Activated B cell treated with CpG ODN at 0.5 μM for 24 hours (primary cell): ENCODE results near the gene KRTAP2-4. TPM values are rescaled to one million over a fixed set of nuclear protein-coding genes. Genes with fewer than 3 reads are reported as not detected.
"Not testable (repeated sequence)": the region's sequence is repeated elsewhere in the genome, so short reads cannot be mapped to it uniquely, and the experiment has no call there.

Experiments
- ATAC-seq: fragments of 200-7000 bp; cut with Tn5 transposase; one replicate; pipeline ENCODE4 v1.10.0; 2021; ENCODE audit warnings: low read depth, mild to moderate bottlenecking, moderate library complexity
- CTCF ChIA-PET: fragments of 350-600 bp; sonication (Branson Sonifier 250); formaldehyde crosslinking; loops from one replicate; lab custom pipeline; 2021; ENCODE audit warnings: antibody characterized with exemption; lab: Charles Lee
- POLR2A ChIA-PET: fragments of 350-600 bp; sonication (Branson Sonifier 250); formaldehyde crosslinking; loops from one replicate; lab custom pipeline; 2021; ENCODE audit warnings: antibody characterized with exemption; lab: Charles Lee
- DNase-seq: peaks from one replicate; pipeline ENCODE4 v3.0.0; 2022
- H3K27ac Mint-ChIP-seq: one replicate; pipeline ENCODE4 v1.8.0; 2020; ENCODE audit warnings: mixed read lengths
- H3K27me3 Mint-ChIP-seq: one replicate; pipeline ENCODE4 v1.8.0; 2021; ENCODE audit warnings: mixed read lengths
- H3K36me3 Mint-ChIP-seq: one replicate; pipeline ENCODE4 v1.8.0; 2021; ENCODE audit warnings: low read depth, mixed read lengths
- H3K4me1 Mint-ChIP-seq: one replicate; pipeline ENCODE4 v1.8.0; 2021; ENCODE audit warnings: mixed read lengths
- H3K4me3 Mint-ChIP-seq: one replicate; pipeline ENCODE4 v1.8.0; 2020; ENCODE audit warnings: mild to moderate bottlenecking, mixed read lengths
- H3K9me3 Mint-ChIP-seq: one replicate; pipeline ENCODE4 v1.8.0; 2020; ENCODE audit warnings: mixed read lengths
- intact Hi-C: fragments of 100-400 bp; cut with micrococcal nuclease; formaldehyde crosslinking; loops from one replicate; pipeline ENCODE4 v1.15.1; 2024
- total RNA-seq: library from RNA; stranded (reverse); gene quantifications from 2 replicates; pipeline ENCODE4 v1.2.3, GENCODE V29; 2022
- TF ChIP-seq, protein P1 (sequence below): fragments of 200-600 bp; IDR thresholded peaks from one replicate; pipeline ENCODE4 v1.8.0; 2022; ENCODE audit warnings: antibody characterized with exemption, mild to moderate bottlenecking

Gene KRTAP2-4
- total RNA-seq, 1 donor from 2014 or later, result not detected

DNA sequence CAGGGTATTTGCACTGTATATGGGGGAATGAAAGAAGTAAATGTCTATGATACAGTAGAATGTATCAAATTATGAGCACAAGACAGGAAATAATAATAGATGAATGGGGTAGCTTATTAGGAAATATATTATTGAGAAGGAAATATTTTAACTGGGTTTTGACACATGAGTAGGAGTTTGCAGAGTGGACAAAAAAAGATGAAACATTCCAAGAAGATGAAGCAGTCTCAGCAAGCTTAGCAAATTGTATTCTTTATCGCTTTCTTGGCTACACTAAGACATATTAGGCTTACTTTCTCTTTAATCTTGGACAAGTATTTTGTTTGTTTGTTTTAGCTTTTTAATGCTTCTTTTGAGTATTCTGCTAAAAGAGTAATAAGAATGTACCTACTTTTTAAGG is 38.2 kb upstream of the KRTAP2-4 start:
- intact Hi-C loops, result no loop called here
- H3K27ac Mint-ChIP-seq, result no peak overlapping the region
- DNase-seq (no peak), ATAC-seq (no peak)
- H3K4me1 Mint-ChIP-seq, result peaks cover 21% of the 10 kb centered on the region
- H3K4me3 Mint-ChIP-seq, result no peak overlapping the region
- ChIA-PET POLR2A (no interaction called here), CTCF (no interaction called here)
- H3K9me3 Mint-ChIP-seq, result no peaks in the 10 kb centered on the region
- H3K36me3 Mint-ChIP-seq, result no peaks in the 10 kb centered on the region
- peaks cover 13% of the 10 kb centered on the region for H3K27me3 Mint-ChIP-seq
- TF ChIP-seq, protein P1, sequence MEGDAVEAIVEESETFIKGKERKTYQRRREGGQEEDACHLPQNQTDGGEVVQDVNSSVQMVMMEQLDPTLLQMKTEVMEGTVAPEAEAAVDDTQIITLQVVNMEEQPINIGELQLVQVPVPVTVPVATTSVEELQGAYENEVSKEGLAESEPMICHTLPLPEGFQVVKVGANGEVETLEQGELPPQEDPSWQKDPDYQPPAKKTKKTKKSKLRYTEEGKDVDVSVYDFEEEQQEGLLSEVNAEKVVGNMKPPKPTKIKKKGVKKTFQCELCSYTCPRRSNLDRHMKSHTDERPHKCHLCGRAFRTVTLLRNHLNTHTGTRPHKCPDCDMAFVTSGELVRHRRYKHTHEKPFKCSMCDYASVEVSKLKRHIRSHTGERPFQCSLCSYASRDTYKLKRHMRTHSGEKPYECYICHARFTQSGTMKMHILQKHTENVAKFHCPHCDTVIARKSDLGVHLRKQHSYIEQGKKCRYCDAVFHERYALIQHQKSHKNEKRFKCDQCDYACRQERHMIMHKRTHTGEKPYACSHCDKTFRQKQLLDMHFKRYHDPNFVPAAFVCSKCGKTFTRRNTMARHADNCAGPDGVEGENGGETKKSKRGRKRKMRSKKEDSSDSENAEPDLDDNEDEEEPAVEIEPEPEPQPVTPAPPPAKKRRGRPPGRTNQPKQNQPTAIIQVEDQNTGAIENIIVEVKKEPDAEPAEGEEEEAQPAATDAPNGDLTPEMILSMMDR, result no peak

DNA sequence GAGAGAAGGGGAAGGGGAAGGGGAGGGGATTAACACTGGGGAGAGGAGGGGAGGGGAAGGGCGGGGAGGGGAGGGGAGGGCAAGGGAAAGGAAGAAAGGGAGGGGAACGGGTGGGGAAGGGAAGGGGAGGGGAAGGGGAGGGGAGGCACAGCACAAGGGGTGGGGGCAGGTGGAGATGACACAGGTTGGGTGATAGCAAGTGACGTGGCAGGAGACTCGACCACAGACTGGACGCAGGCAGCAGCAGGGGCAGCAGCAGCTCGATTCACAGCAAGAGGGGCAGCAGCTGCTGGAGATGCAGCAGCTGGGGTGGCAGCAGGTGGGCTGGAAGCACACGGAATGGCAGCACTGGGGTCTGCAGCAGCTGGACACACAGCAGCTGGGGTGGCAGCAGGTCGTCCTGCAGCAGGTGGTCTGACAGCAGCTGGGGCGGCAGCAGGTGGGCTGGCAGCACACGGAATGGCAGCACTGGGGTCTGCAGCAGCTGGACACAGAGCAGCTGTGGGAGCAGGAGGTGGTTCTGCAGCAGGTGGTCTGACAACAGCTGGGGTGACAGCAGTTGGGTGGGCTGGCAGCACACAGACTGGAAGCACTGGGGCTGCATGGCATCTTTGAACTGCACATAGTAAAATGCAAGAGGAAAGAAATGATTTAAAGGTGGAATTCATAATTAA is 36.0 kb upstream of the KRTAP2-4 start, which contains the start of gene KRTAP4-16:
TSS of gene KRTAP4-16 (minus strand) at position 624 of the 674 bp plus-strand sequence. CDS start at position 624, 0 bp downstream.
- ATAC-seq (no peak), DNase-seq (no peak)
- Mint-ChIP-seq H3K4me3 (no peak within 1 kb of the TSS), H3K9me3 (no peaks in the 10 kb centered on the region), H3K27ac (no peak within 1 kb of the TSS), H3K4me1 (peaks cover 10% of the 10 kb centered on the region), H3K36me3 (no peaks in the 10 kb centered on the region), H3K27me3 (peaks cover 29% of the 10 kb centered on the region)
- POLR2A ChIA-PET, result no interaction called here
- intact Hi-C loops, result no loop called here
- TF ChIP-seq, protein P1, result no peak
- CTCF ChIA-PET, result no interaction called here

DNA sequence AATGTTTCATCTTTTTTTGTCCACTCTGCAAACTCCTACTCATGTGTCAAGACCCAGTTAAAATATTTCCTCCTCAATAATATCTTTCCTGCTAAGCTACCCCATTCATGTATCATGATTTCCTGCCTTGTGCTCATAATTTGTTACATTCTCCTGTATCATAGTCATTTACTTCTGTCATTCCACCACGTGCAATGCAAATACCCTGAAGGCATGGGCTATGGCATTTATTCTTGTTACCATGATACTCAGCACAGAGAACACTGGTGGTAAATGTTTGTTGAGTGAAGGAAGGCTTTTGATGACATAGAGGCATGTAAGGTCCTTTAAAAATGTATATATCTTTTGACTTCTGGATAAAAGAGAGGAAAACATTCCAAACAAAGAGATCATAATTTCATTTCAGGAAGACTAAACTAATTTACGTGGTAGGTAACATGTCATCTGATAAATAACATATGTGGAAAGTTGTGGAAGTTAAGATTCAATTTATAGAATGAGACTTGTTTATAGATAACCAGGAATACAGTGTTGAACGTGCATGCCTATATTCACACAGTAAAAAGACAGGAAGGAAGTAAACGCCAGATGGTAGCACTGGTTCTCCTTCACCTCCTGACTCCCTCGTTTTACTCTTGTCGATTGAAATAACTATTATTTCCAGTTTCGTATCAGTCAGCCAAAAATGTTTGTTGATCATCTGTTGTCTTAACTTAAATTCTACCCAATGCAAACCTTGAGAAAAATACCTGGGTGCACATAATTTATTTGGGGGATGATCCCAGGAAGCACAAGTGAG is 34.2 kb upstream of the KRTAP2-4 start:
- H3K9me3 Mint-ChIP-seq, intact Hi-C loops, H3K36me3 Mint-ChIP-seq, DNase-seq, H3K27ac Mint-ChIP-seq, H3K4me1 Mint-ChIP-seq, ATAC-seq, CTCF ChIA-PET, H3K4me3 Mint-ChIP-seq, POLR2A ChIA-PET: not testable (repeated sequence)
- H3K27me3 Mint-ChIP-seq, result peaks cover 25% of the 10 kb centered on the region

DNA sequence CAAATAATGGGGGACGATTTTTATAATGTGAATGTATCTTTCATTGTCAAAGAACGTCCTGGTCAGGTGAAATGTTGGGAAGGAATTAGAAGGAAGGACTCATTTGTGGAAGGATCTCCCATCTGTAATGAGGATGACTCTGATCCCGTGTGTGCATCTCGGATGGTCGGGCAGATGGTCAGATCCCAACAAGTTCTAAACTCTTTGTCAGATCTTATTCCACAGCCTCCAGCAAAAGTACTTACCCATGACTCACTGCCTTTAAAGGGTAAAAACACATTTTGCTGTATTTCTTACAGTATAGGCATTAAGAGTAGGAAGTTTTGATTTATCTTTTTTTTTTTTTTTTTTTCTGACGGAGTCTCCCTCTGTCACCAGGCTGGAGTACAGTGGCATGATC is 32.8 kb upstream of the KRTAP2-4 start:
- intact Hi-C loops, result no loop called here
- H3K36me3 Mint-ChIP-seq, result no peaks in the 10 kb centered on the region
- TF ChIP-seq, protein P1, result no peak
- no peak overlapping the region for H3K27ac Mint-ChIP-seq
- H3K27me3 Mint-ChIP-seq, result peaks cover 25% of the 10 kb centered on the region
- ChIA-PET CTCF (no interaction called here), POLR2A (no interaction called here)
- no peak overlapping the region for H3K4me3 Mint-ChIP-seq
- no peak for DNase-seq
- peaks cover 10% of the 10 kb centered on the region for H3K4me1 Mint-ChIP-seq
- H3K9me3 Mint-ChIP-seq, result no peaks in the 10 kb centered on the region
- ATAC-seq, result no peak

DNA sequence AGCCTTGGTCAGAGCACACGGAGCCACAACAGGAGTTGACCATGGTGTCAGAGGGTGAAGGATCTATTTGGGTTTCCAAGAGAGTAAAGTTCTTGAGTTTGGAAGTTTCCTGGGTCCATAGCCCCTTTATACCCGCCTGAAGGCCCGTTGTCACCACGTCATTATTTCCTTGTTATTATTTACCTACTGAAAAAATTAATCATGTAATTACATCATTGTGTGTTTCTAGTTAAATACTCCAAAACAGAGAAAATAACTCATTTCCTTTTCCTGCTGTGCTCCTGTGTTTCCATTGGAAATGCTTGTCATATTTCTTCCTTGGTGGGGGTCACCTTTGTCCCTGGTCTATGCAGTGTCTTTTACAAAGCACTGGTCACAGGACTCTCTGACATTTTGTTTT is 32.4 kb upstream of the KRTAP2-4 start, which contains the start of gene KRTAP4-8:
TSS of gene KRTAP4-8 (minus strand) at position 101 of the 400 bp plus-strand sequence. CDS start at position 43, 58 bp downstream.
- peaks cover 10% of the 10 kb centered on the region for H3K4me1 Mint-ChIP-seq
- ATAC-seq (no peak), DNase-seq (no peak)
- TF ChIP-seq, protein P1, result no peak
- H3K9me3 Mint-ChIP-seq, result peaks cover 1% of the 10 kb centered on the region
- no peaks in the 10 kb centered on the region for H3K36me3 Mint-ChIP-seq
- no peak within 1 kb of the TSS for H3K27ac Mint-ChIP-seq
- ChIA-PET POLR2A (no interaction called here), CTCF (no interaction called here)
- intact Hi-C loops, result no loop called here
- H3K27me3 Mint-ChIP-seq, result peaks cover 25% of the 10 kb centered on the region
- no peak within 1 kb of the TSS for H3K4me3 Mint-ChIP-seq
